Neural crest cell (in vitro differentiated cells): ENCODE data around the gene MAPK13. TPM values are rescaled to one million over a fixed set of nuclear protein-coding genes. Genes with fewer than 3 reads are reported as not detected.

Experiments used
- DNase-seq: peaks from one replicate; pipeline ENCODE4 v3.0.0; 2021; ENCODE audit warnings: low read depth, mixed read lengths, low spot score
- H3K27ac Mint-ChIP-seq: one replicate; pipeline ENCODE4 v1.8.0; 2021; ENCODE audit warnings: mild to moderate bottlenecking, mixed read lengths; ENCODE audit not compliant: unreplicated experiment
- H3K27me3 Mint-ChIP-seq: 2 replicates; pipeline ENCODE4 v1.8.0; 2021; ENCODE audit warnings: low read depth, mild to moderate bottlenecking, mixed read lengths
- H3K36me3 Mint-ChIP-seq: 2 replicates; pipeline ENCODE4 v1.8.0; 2021; ENCODE audit warnings: low read depth, mild to moderate bottlenecking, mixed read lengths
- H3K4me1 Mint-ChIP-seq: 2 replicates; pipeline ENCODE4 v1.8.0; 2021; ENCODE audit warnings: mixed read lengths
- H3K4me3 Mint-ChIP-seq: one replicate; pipeline ENCODE4 v1.8.0; 2021; ENCODE audit warnings: mild to moderate bottlenecking, mixed read lengths
- H3K9me3 Mint-ChIP-seq: 2 replicates; pipeline ENCODE4 v1.8.0; 2021; ENCODE audit warnings: mixed read lengths
- total RNA-seq: library from RNA; stranded (reverse); gene quantifications from 2 replicates; pipeline ENCODE4 v1.2.1, GENCODE V29; 2021
- TF ChIP-seq, protein P1 (sequence below): fragments of 200-600 bp; sonication (generic); conservative IDR thresholded peaks from 2 replicates; pipeline ENCODE4 v1.5.0; 2021; ENCODE audit warnings: antibody characterized with exemption, mild to moderate bottlenecking

The MAPK13 gene
- total RNA-seq, 1 donor from 2014 or later = 2.0 TPM

DNA sequence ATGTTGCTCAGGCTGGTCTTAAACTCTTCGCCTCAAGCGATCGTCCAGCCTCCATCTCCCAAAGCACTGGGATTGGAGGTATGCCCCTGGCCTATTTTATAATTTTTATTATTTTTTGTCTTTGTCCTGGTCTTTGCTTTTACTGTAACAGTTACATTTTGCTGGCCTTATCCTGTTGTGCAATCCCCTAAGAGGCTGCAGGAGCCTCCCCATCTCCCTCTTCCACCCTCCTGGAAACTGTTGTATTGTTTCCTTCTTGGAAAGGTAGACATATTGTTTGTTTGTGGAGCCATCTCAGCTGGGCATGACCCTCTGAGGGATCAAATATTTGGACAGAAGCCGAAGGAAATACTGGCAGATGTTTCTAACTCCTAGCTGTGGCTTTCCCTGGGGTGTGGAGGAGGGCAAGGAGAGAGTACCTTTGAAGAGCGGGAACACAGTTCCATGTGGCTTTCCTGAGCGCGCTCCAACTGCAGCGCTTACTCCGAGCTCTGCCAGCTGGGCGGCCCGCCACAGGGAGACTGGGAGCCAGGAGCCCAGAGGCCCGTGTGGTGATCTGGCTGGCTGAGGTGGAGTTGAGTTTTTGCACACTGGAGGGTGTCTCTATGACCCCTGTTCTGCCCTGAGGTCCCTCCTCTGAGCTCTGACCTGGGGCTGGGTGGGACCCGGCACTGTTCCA, 4.9 kb downstream of the MAPK13 start:
- Mint-ChIP-seq H3K27me3 (peaks cover 16% of the 10 kb centered on the region), H3K27ac (peak overlapping the region; percentile 73), H3K36me3 (no peaks in the 10 kb centered on the region), H3K9me3 (no peaks in the 10 kb centered on the region), H3K4me1 (peaks cover 5% of the 10 kb centered on the region), H3K4me3 (no peak overlapping the region)
- DNase-seq = no peak
- TF ChIP-seq, protein P1, sequence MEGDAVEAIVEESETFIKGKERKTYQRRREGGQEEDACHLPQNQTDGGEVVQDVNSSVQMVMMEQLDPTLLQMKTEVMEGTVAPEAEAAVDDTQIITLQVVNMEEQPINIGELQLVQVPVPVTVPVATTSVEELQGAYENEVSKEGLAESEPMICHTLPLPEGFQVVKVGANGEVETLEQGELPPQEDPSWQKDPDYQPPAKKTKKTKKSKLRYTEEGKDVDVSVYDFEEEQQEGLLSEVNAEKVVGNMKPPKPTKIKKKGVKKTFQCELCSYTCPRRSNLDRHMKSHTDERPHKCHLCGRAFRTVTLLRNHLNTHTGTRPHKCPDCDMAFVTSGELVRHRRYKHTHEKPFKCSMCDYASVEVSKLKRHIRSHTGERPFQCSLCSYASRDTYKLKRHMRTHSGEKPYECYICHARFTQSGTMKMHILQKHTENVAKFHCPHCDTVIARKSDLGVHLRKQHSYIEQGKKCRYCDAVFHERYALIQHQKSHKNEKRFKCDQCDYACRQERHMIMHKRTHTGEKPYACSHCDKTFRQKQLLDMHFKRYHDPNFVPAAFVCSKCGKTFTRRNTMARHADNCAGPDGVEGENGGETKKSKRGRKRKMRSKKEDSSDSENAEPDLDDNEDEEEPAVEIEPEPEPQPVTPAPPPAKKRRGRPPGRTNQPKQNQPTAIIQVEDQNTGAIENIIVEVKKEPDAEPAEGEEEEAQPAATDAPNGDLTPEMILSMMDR = no peak

DNA sequence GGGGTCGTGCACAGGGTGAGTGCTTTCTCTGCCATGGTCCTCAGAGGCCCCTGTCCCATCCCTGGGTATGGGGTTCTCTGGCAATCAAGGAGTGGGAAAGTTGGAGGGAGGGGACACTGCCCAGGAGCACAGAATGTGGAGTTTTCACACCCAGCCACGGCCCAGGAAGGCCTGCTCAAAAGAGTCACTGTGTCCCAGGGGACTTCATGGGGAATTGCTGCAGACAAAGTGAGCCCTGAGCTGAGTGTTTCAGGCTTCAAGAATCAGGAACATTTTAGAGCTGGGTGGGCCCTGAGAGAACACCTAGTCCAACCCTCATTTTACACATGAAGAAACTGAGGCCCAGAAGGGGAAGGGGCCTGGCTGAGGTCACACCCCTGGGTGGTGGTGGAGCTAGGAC, 5.7 kb downstream of the MAPK13 start:
- DNase-seq = no peak
- no peak overlapping the region for H3K4me3 Mint-ChIP-seq
- peaks cover 5% of the 10 kb centered on the region for H3K4me1 Mint-ChIP-seq
- no peaks in the 10 kb centered on the region for H3K36me3 Mint-ChIP-seq
- no peaks in the 10 kb centered on the region for H3K9me3 Mint-ChIP-seq
- H3K27me3 Mint-ChIP-seq = peaks cover 12% of the 10 kb centered on the region
- TF ChIP-seq, protein P1 = no peak
- H3K27ac Mint-ChIP-seq = no peak overlapping the region

DNA sequence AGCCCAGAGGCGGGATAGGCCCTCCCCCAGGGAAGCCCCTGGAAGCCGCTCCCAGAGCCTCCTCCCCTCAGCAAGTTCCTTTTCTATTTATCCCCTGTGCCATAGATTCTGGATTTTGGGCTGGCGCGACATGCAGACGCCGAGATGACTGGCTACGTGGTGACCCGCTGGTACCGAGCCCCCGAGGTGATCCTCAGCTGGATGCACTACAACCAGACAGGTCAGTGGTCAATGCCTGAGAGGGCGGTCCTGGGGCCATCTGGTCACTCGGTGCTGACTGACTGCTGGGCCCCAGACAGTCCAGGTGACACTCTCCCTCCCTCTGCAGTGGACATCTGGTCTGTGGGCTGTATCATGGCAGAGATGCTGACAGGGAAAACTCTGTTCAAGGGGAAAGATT, 6.2 kb downstream of the MAPK13 start:
- H3K27ac Mint-ChIP-seq = peak overlapping the region; percentile 50
- H3K36me3 Mint-ChIP-seq = no peaks in the 10 kb centered on the region
- no peak overlapping the region for H3K4me3 Mint-ChIP-seq
- TF ChIP-seq, protein P1 = no peak
- H3K4me1 Mint-ChIP-seq = peaks cover 3% of the 10 kb centered on the region
- H3K9me3 Mint-ChIP-seq = no peaks in the 10 kb centered on the region
- DNase-seq = no peak
- H3K27me3 Mint-ChIP-seq = peaks cover 10% of the 10 kb centered on the region

DNA sequence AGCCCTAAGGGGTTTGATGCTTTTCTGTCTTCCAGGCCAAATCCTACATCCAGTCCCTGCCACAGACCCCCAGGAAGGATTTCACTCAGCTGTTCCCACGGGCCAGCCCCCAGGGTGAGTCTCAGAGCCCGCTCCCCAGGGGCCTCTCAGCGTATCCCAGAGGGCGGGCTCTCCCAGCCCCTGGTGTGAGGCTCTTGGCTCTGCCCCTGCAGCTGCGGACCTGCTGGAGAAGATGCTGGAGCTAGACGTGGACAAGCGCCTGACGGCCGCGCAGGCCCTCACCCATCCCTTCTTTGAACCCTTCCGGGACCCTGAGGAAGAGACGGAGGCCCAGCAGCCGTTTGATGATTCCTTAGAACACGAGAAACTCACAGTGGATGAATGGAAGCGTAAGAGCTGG, 8.4 kb downstream of the MAPK13 start:
- Mint-ChIP-seq H3K4me3 (no peak overlapping the region), H3K27ac (no peak overlapping the region), H3K27me3 (no peaks in the 10 kb centered on the region), H3K36me3 (no peaks in the 10 kb centered on the region), H3K9me3 (no peaks in the 10 kb centered on the region), H3K4me1 (no peaks in the 10 kb centered on the region)
- no peak for DNase-seq
- TF ChIP-seq, protein P1 = no peak

DNA sequence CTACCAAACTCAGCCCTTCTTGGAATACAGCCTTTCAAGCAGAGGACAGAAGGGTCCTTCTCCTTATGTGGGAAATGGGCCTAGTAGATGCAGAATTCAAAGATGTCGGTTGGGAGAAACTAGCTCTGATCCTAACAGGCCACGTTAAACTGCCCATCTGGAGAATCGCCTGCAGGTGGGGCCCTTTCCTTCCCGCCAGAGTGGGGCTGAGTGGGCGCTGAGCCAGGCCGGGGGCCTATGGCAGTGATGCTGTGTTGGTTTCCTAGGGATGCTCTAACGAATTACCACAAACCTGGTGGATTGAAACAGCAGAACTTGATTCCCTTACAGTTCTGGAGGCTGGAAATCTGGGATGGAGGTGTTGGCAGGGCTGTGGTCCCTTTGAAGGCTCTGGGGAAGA, 9.1 kb downstream of the MAPK13 start:
- no peaks in the 10 kb centered on the region for H3K36me3 Mint-ChIP-seq

More for the DNA sequence above, 9.1 kb downstream of the MAPK13 start:
- TF ChIP-seq, protein P1 = peak; percentile 52
- Mint-ChIP-seq H3K27me3 (no peaks in the 10 kb centered on the region), H3K4me1 (no peaks in the 10 kb centered on the region), H3K9me3 (no peaks in the 10 kb centered on the region), H3K27ac (peak overlapping the region; percentile 78), H3K4me3 (no peak overlapping the region)
- DNase-seq = no peak
